NCI-H146 treated with DMSO at 0.1 percent for 48 hours (cell line): Measurements from ENCODE around the gene SYT1.
"Not testable (repeated sequence)": the region's sequence is repeated elsewhere in the genome, so short reads cannot be mapped to it uniquely, and the experiment has no call there.

Experiments used
- DNase-seq: peaks from one replicate; lab custom pipeline; 2025; ENCODE audit not compliant: unreplicated experiment; lab: John Stamatoyannopoulos, UW

The SYT1 gene

DNA sequence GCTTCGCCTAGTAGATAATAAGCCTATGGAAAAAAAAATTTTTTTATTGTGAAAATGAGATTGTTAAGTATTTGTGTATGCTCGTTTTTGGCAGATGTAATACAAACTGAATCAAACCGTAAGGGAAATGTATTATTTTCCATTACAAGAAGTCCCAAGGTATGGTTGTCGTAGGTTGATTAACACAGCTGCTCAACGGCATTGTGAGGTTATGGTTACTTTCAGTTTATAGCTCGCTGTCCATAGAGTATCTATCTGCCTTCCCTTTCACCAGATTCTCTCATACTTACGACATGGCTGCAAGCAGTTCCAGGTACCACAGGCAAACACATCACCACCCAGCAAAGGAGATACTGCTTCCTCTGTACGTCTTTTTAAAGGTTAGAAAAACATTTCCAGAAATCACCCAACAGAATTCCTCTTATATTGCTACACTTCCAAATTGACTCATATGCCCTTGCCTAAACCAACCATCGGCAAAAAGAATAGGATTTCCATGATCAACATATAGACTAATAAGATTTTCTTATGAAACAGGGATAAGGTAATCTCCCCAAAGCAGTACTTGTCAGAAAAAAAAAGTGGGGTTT is 338.6 kb downstream of the SYT1 start:
- no peak for DNase-seq

DNA sequence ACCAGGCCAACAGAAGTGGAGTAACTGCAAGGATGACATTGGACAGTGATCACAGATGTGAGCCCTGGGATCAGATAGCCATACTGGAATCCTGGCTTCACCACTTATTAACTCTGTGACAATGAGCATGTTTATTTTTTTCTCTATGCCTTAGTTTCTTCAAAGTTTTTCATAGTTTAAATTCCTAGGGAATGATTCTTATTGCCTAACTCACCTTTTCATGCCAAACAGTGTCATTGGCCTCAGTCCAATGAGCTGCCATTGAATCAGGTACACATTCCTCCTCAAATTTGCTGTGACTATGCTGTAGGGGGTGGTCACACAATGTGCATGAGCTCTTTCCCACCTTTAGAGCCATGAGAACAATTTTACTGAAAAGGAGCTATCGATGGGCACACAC is 342.3 kb downstream of the SYT1 start:
- no peak for DNase-seq

GRCh38 chr12:79210403-79210802 is 345.8 kb downstream of the SYT1 start:
- DNase-seq = not testable (repeated sequence)

DNA sequence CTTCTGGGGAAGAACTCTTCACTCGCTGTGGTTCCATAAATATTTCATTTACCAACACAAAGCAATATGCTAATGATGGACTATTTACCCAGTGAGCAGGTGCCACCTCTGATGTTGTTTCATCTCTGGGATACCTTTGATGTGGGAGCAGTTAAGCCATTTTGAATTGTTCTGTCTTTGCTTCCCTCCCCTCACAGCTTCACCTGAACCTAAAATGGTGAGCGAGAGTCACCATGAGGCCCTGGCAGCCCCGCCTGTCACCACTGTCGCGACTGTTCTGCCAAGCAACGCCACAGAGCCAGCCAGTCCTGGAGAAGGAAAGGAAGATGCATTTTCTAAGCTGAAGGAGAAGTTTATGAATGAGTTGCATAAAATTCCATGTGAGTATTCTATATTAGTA is 352.7 kb downstream of the SYT1 start:
- DNase-seq = peak; percentile 47

DNA sequence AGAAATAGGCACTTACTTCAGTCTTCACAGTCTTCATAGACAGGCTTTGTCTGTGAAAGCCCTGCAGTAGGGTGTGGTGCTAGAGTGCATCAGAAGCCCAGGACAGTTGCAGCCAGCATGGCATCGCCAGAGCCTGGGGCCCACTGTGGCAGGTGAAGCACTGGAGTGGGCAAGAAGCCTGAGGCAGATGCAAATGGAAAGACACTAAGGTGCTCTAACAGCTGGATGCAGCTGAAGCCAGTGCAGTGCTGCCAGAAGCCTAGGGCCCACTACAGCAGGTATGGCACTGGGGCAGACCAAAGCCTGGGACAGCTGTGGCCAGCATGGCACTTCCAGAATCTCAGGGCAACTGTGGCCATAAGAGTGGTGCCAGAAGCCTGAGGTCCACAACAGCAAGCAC is 358.6 kb downstream of the SYT1 start:
- no peak for DNase-seq

DNA sequence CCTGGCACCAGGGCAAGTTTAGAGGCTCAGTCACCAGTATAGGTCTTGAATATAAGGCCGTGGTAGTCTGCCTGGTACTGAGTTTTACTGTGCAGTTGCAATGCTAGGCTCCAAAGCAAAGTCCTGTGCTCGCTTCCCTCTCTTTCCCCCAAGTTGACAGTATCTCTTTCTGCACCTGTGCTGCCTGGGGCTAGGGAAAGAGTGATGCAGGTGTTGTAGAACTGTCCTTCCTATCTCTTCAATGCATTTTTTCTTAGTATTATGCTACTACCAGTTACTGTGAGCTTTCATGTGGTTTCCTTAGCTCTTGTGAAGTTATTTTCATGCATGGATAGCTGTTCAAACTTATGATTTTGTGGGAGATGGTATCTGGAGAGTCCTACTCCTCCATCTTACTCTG is 359.2 kb downstream of the SYT1 start:
- DNase-seq = no peak

DNA sequence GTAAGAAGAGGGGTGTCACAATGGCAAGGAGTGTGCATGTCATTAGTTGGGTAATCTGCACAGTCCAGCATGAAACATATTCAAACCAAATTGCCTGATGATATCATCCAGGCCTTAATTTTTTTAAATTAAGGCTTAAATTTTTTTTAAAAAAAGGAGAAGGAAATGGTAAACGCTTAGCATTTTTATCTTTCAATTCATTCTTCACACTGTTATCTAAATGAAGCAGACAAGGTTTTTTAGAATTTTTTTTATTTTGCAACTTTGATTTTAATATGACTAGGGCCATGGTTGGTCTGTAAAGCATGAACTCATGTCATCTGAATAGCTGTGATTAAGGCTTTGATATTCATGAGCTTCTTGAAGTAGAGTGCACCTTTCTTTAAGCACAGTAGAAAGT is 362.5 kb downstream of the SYT1 start:
- no peak for DNase-seq

- no peak for DNase-seq
Measured at GRCh38 chr12:79227646-79228045, 363.1 kb downstream of the SYT1 start.

DNA sequence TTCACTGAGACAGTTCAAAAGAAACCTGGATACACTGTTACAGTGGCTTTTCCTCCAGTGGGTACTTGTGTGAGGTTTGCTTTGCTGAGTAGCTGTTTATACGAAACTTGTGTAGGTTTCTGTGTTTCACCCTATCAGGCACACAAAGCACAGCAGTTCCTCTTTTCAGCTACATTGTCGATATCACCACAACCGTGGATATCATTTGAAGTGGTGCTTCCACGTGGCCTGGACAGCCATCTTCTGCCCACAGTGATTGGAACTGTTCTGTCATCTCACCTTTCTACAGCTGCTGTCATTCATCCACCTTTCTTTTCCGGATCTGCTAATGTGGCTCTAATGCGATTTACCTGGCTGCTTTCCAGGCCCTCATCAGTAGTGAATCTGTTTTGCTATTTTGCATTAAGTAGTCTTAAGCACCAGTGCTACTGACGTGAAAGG is 368.8 kb downstream of the SYT1 start:
- no peak for DNase-seq

DNA sequence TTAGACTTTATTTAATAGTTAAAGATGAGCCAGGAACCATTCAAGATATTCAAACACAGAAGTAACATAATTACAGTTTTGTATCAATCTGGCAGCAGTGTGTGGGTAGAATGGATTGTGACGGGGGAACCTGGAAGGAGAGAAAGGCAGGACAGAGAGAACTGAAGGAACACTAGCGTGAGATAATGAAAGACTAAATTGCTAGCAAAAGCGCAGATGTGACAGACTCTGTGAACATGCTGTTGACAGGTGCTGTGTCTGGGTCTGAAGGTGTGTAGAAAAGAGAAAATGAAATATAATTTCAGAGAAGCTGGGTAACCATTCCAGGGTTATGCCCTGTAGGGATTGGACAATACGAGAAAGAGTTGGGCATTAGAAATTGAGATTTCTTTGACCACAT is 372.3 kb downstream of the SYT1 start:
- DNase-seq = no peak

DNA sequence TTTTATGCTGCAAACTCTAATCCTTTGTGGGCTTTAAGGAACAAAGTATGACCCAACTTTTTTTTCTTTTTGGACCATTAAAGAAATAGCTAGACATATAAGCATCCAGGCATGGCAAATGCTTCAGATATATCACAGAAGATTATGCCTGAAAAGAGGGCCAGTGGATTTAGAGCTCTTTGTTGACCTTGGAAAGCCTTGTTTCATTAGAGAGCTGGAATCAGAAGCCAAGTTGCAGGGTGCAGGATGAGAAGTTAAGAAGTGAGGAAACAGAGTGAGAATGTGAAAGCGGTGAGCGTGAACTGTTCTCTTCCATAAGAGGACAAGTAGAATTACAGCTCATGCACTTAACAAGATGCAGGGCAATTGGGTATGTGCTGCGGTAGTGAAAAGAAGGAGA is 373.7 kb downstream of the SYT1 start:
- no peak for DNase-seq

- no peak for DNase-seq
Measured at GRCh38 chr12:79247494-79247893, 382.9 kb downstream of the SYT1 start.

GRCh38 chr12:79250186-79250585 is 385.6 kb downstream of the SYT1 start:
- no peak for DNase-seq

- no peak for DNase-seq
Measured at GRCh38 chr12:79250960-79251755, 386.6 kb downstream of the SYT1 start.

- no peak for DNase-seq
Measured at GRCh38 chr12:79252358-79253075, 387.9 kb downstream of the SYT1 start.

DNA sequence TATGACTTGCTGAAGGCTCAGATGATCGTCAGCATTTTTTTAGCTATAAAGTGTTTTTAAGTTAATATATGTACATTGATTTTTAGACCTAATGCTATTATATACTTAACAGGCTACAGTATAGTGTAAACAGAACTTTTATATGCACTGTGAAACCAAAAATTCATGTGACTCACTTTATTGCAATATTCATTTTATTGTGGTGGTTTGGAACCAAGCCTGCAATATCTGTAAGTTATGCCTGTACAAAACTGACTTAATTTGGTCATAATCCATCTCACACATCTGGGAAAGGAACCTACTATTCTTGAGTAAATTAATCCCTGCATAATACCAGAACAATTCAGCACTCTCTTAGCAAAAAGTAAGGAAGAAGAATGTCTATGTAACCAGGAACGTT is 390.7 kb downstream of the SYT1 start:
- DNase-seq = no peak

DNA sequence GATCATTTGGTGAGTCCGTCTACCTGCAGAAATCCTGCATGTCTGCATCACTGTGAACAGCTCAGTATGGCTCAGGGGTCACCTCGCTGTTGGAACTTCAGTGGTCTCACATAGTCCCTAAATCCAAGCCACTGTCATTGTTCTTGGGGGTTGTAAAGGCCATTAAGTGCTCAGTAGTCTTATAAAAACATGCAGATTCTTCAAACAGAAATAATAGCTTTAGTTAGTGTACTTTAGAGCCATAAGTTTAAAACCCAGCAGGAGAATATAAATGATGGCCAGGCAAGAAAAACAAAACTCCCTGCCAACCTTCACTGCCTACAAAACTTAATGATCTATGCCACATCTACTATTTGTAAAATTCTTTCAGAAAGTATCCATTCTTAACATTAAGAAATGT is 396.3 kb downstream of the SYT1 start:
- no peak for DNase-seq

- DNase-seq = no peak
Measured at GRCh38 chr12:79262938-79263337, 398.4 kb downstream of the SYT1 start.

DNA sequence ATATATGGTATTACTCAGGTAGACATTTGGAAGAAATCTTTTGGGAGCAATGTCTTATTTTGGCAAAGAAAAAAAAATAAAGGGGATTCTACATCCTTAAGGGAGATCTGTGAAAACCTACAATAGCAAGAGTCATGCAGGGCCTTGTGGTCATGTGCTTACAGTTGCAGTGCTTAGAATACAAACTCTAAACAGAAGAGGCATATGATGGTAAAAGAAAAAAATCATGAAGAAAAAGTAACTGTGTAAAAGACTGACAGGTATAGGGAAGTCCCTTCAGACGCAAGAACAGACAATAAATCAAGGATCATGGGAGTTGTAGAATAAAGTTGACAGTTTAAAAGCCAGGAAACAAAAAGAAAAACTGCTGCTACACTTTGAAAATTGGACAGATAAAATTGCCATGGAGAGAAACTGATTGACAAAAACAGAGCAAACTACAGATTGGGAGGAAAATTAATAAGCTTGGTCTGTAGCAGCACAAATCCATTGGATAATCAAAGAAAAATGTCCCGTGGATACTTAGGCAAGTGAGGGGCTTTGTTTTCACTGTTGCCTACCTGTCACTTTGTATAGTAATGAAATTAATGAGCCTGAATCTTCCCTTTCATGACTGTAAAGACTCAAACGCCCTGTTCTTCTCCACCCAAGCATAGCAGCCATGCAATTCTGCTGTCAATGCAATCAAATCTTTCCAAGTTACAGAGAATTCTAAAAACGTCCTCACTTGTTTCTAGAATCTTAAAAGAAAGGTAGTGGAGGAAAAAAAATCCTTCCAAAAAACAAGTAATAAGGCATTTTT is 402.0 kb downstream of the SYT1 start:
- DNase-seq = no peak

- DNase-seq = no peak
Measured at GRCh38 chr12:79267580-79267979, 403.0 kb downstream of the SYT1 start.

- DNase-seq = no peak
Measured at GRCh38 chr12:79274501-79275064, 410.0 kb downstream of the SYT1 start.
